CMK (cell line): Measurements from ENCODE around the gene HCRT.
"Not testable (repeated sequence)": the region's sequence is repeated elsewhere in the genome, so short reads cannot be mapped to it uniquely, and the experiment has no call there.

Experiments
- DNase-seq: peaks from one replicate; pipeline ENCODE4 v3.0.0-alpha.2; 2010; ENCODE audit warnings: low read depth

HCRT gene

GRCh38 chr17:42184713-42185620 lies at the start of gene HCRT:
Gene HCRT (minus strand): TSS chr17:42185452. CDS start chr17:42185365, 87 bp downstream.
- no peak for DNase-seq

- no peak for DNase-seq
Observed at GRCh38 chr17:42233994-42234393, 48.7 kb upstream of the HCRT start.

- DNase-seq: no peak
Observed at GRCh38 chr17:42233156-42233555, 47.9 kb upstream of the HCRT start.

- no peak for DNase-seq
Observed at GRCh38 chr17:42230225-42230624, 45.0 kb upstream of the HCRT start.

GRCh38 chr17:42227849-42228700 lies 42.8 kb upstream of the HCRT start:
- no peak for DNase-seq

- DNase-seq: no peak
Observed at GRCh38 chr17:42225646-42226045, 40.4 kb upstream of the HCRT start.

GRCh38 chr17:42224651-42225050 lies 39.4 kb upstream of the HCRT start:
- DNase-seq: no peak

- no peak for DNase-seq
Observed at GRCh38 chr17:42221886-42222745, 36.9 kb upstream of the HCRT start.

- not testable (repeated sequence) for DNase-seq
Observed at GRCh38 chr17:42219280-42219679, 34.0 kb upstream of the HCRT start.

- no peak for DNase-seq
Observed at GRCh38 chr17:42214156-42214555, 28.9 kb upstream of the HCRT start.

GRCh38 chr17:42212382-42212781 lies 27.1 kb upstream of the HCRT start:
- no peak for DNase-seq

GRCh38 chr17:42211921-42212341 lies 26.7 kb upstream of the HCRT start:
- DNase-seq: not testable (repeated sequence)

GRCh38 chr17:42210046-42210445 lies 24.8 kb upstream of the HCRT start:
- no peak for DNase-seq

GRCh38 chr17:42206153-42206612 lies 20.9 kb upstream of the HCRT start:
- DNase-seq: not testable (repeated sequence)

GRCh38 chr17:42203354-42203753 lies 18.1 kb upstream of the HCRT start:
- no peak for DNase-seq

- DNase-seq: no peak
Observed at GRCh38 chr17:42202696-42203095, 17.4 kb upstream of the HCRT start.

- no peak for DNase-seq
Observed at GRCh38 chr17:42202159-42202558, 16.9 kb upstream of the HCRT start.

GRCh38 chr17:42201458-42201772 lies 16.2 kb upstream of the HCRT start:
- DNase-seq: no peak

GRCh38 chr17:42200706-42201457 lies 15.6 kb upstream of the HCRT start:
- DNase-seq: no peak

GRCh38 chr17:42199416-42200011 lies 14.3 kb upstream of the HCRT start:
- DNase-seq: no peak

GRCh38 chr17:42198897-42199296 lies 13.6 kb upstream of the HCRT start:
- no peak for DNase-seq
